Measurements from ENCODE around the gene ZNF878. TPM values are rescaled to one million over a fixed set of nuclear protein-coding genes. Genes with fewer than 3 reads are reported as not detected.
"Not testable (repeated sequence)": the region's sequence is repeated elsewhere in the genome, so short reads cannot be mapped to it uniquely, and the experiment has no call there.

The ZNF878 gene
- total and polyA plus RNA-seq, 2 of the 13 experiments (the other 11 are each of a cell fraction or from before 2014, with no cell fraction given), result 0.46 to 5.2 TPM

DNA sequence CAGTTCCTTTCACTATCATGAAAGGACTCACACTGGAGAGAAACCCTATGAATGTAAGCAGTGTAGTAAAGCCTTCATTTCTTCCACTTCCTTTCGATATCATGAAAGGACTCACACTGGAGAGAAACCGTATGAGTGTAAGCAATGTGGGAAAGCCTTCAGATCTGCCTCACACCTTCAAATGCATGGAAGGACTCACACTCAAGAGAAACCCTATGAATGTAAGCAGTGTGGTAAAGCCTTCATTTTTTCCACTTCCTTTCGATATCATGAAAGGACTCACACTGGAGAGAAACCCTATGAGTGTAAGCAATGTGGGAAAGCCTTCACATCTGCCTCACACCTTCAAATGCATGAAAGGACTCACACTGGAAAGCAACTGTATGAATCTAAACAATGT lies 23.6 kb upstream of the ZNF878 start:
- H2AFZ ChIP-seq (ENCODE audit: low read length); DNase-seq (ENCODE audit: low spot score); H3K4me3 ChIP-seq (replicated peaks in 1 of 3; ENCODE audit: insufficient read depth in 1 of 3, low read depth in 2 of 3, low read length in 3 of 3); CTCF ChIA-PET (ENCODE audit: low intra/inter-chr PET ratio, low total read pairs); ATAC-seq; POLR2A ChIA-PET; in situ Hi-C loops (cut with HindIII; ENCODE audit: extremely low pct_ligation_motif_present, low pct_unique_long_range_greater_than_20kb); FAIRE-seq; intact Hi-C loops (cut with micrococcal nuclease; ENCODE audit: unreplicated experiment); H3K27me3 ChIP-seq (ENCODE audit: control insufficient read depth in 1 of 2, insufficient read depth in 2 of 2, low read length in 2 of 2); H3K4me2 ChIP-seq (ENCODE audit: low read depth, low read length); BruUV-seq (replicated peaks); H3K9ac ChIP-seq (ENCODE audit: insufficient read depth, low read depth, low read length); H4K20me1 ChIP-seq (ENCODE audit: insufficient read depth, low read length); H3K27ac ChIP-seq (ENCODE audit: extremely low read length, insufficient read depth, low read length); H3K79me2 ChIP-seq (ENCODE audit: insufficient read depth, low read length); H3K4me1 ChIP-seq (ENCODE audit: insufficient read depth, low read length): not testable (repeated sequence)
- 48% methylated on average over 3 of the region's 3 CpGs for WGBS (ENCODE audit: low lambda C conversion rate)
- TF ChIP-seq ZNF75D (CRISPR knock-in tag; IDR thresholded peaks at IDR 0.05; ENCODE audit: borderline replicate concordance), result peak; percentile 93
- Histone ChIP-seq H3K36me3 (replicated peaks in 1 of 2; ENCODE audit: control insufficient read depth in 1 of 2, insufficient read depth in 2 of 2, low read length in 2 of 2) (peaks cover 2 to 20% of the 10 kb centered on the region in 2 experiments; a peak in 3 of 5 replicates), H3K9me3 (ENCODE audit: low read length) (peaks cover 27% of the 10 kb centered on the region)

DNA sequence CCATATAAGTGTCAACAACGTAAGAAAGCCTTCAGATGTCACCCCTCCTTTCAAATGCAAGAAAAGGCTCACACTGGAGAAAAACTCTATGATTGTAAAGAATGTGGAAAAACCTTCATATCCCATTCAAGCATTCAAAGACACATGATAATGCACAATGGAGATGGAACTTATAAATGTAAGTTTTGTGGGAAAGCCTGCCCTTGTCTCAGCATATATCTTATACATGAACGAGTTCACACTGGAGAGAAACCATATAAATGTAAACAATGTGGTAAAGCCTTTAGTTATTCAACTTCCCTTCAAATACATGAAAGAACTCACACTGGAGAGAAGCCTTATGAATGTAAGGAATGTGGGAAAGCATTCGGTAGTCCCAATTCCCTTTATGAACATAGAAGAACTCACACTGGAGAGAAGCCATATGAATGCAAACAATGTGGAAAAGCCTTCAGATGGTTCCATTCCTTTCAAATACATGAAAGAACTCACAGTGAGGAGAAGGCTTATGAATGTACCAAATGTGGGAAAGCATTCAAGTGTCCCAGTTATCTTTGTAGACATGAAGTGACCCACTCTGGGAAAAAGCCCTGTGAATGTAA lies 22.9 kb upstream of the ZNF878 start:
- Histone ChIP-seq H3K27me3 (ENCODE audit: control insufficient read depth in 1 of 2, insufficient read depth in 2 of 2, low read length in 2 of 2) (no peaks in the 10 kb centered on the region), H2AFZ (ENCODE audit: low read length) (no peak overlapping the region), H3K9ac (ENCODE audit: insufficient read depth, low read depth, low read length) (no peak overlapping the region), H3K79me2 (ENCODE audit: insufficient read depth, low read length) (no peaks in the 10 kb centered on the region), H3K4me1 (ENCODE audit: insufficient read depth, low read length) (no peaks in the 10 kb centered on the region), H3K4me2 (ENCODE audit: low read depth, low read length) (no peak overlapping the region), H4K20me1 (ENCODE audit: insufficient read depth, low read length) (no peaks in the 10 kb centered on the region), H3K4me3 (replicated peaks in 1 of 3; ENCODE audit: insufficient read depth in 1 of 3, low read depth in 2 of 3, low read length in 3 of 3) (no peak overlapping the region), H3K36me3 (replicated peaks in 1 of 2; ENCODE audit: control insufficient read depth in 1 of 2, insufficient read depth in 2 of 2, low read length in 2 of 2) (peaks cover 2 to 20% of the 10 kb centered on the region in 2 experiments; a peak in 3 of 5 replicates), H3K27ac (ENCODE audit: extremely low read length, insufficient read depth, low read length) (no peak overlapping the region), H3K9me3 (ENCODE audit: low read length) (peaks cover 27% of the 10 kb centered on the region)
- POLR2A ChIA-PET, result no interaction called here
- ATAC-seq (no peak), FAIRE-seq (no peak), DNase-seq (ENCODE audit: low spot score) (no peak)
- intact Hi-C loops (cut with micrococcal nuclease; ENCODE audit: unreplicated experiment), result no loop called here
- in situ Hi-C loops (cut with HindIII; ENCODE audit: extremely low pct_ligation_motif_present, low pct_unique_long_range_greater_than_20kb), result no loop called here
- WGBS (ENCODE audit: low lambda C conversion rate), result 53% methylated on average over 3 of the region's 3 CpGs
- CTCF ChIA-PET (ENCODE audit: low intra/inter-chr PET ratio, low total read pairs), result no interaction called here
- BruUV-seq (replicated peaks), result no TSS peak
- TF ChIP-seq TBP (CRISPR knock-in tag; IDR thresholded peaks at IDR 0.05) (no peak), RBM39 (IDR thresholded peaks at IDR 0.05; ENCODE audit: low read depth, low read length, poor library complexity, severe bottlenecking) (no peak), ZNF839 (CRISPR knock-in tag; IDR thresholded peaks at IDR 0.05; ENCODE audit: borderline replicate concordance) (no peak), ZFX (CRISPR knock-in tag; IDR thresholded peaks at IDR 0.05; ENCODE audit: low read depth) (no peak), NKX3-1 (CRISPR knock-in tag; IDR thresholded peaks at IDR 0.05) (no peak)
- TF ChIP-seq, protein P1, sequence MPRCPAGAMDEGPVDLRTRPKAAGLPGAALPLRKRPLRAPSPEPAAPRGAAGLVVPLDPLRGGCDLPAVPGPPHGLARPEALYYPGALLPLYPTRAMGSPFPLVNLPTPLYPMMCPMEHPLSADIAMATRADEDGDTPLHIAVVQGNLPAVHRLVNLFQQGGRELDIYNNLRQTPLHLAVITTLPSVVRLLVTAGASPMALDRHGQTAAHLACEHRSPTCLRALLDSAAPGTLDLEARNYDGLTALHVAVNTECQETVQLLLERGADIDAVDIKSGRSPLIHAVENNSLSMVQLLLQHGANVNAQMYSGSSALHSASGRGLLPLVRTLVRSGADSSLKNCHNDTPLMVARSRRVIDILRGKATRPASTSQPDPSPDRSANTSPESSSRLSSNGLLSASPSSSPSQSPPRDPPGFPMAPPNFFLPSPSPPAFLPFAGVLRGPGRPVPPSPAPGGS (CRISPR knock-in tag; IDR thresholded peaks at IDR 0.05), result no peak
- TF ChIP-seq, protein P2, sequence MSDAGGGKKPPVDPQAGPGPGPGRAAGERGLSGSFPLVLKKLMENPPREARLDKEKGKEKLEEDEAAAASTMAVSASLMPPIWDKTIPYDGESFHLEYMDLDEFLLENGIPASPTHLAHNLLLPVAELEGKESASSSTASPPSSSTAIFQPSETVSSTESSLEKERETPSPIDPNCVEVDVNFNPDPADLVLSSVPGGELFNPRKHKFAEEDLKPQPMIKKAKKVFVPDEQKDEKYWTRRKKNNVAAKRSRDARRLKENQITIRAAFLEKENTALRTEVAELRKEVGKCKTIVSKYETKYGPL (CRISPR knock-in tag; IDR thresholded peaks at IDR 0.05), result no peak
- TF ChIP-seq, protein P3, sequence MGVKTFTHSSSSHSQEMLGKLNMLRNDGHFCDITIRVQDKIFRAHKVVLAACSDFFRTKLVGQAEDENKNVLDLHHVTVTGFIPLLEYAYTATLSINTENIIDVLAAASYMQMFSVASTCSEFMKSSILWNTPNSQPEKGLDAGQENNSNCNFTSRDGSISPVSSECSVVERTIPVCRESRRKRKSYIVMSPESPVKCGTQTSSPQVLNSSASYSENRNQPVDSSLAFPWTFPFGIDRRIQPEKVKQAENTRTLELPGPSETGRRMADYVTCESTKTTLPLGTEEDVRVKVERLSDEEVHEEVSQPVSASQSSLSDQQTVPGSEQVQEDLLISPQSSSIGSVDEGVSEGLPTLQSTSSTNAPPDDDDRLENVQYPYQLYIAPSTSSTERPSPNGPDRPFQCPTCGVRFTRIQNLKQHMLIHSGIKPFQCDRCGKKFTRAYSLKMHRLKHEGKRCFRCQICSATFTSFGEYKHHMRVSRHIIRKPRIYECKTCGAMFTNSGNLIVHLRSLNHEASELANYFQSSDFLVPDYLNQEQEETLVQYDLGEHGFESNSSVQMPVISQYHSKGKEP (CRISPR knock-in tag; IDR thresholded peaks at IDR 0.05), result no peak
- TF ChIP-seq, protein P4, sequence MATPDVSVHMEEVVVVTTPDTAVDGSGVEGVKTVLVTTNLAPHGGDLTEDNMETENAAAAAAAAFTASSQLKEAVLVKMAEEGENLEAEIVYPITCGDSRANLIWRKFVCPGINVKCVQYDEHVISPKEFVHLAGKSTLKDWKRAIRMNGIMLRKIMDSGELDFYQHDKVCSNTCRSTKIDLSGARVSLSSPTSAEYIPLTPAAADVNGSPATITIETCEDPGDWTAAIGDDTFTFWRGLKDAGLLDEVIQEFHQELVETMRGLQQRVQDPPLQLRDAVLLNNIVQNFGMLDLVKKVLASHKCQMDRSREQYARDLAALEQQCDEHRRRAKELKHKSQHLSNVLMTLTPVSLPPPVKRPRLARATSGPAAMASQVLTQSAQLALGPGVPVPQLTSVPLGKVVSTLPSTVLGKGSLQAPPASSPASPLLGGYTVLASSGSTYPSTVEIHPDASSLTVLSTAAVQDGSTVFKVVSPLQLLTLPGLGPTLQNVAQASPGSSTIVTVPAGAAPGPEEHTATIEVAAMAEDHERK (CRISPR knock-in tag; IDR thresholded peaks at IDR 0.05; ENCODE audit: low read depth), result no peak
